GM12891 (cell line): ENCODE results near the gene PIGO.

Experiments
- DNase-seq: peaks from one replicate; pipeline ENCODE4 v3.0.0; 2011; ENCODE audit warnings: low spot score; ENCODE audit not compliant: insufficient read length
- FAIRE-seq: peaks from 2 replicates; lab custom pipeline; 2011; peaks lifted over from hg19 to GRCh38; lab: Jason Lieb, UNC
- PAX5 ChIP-seq: IDR thresholded peaks from 2 replicates; pipeline ENCODE4 v1.6.1; 2011; ENCODE audit warnings: low read length, moderate library complexity, mild to moderate bottlenecking; ENCODE audit not compliant: insufficient read depth, severe bottlenecking
- POLR2A ChIP-seq: IDR thresholded peaks from 2 replicates; pipeline ENCODE4 v1.6.1; 2011; ENCODE audit warnings: low read depth, low read length, control low read depth
- POLR2AphosphoS5 ChIP-seq: IDR thresholded peaks from 2 replicates; pipeline ENCODE4 v1.6.1; 2011; ENCODE audit warnings: low read depth, low read length, control low read depth
- POU2F2 ChIP-seq: IDR thresholded peaks from 2 replicates; pipeline ENCODE4 v1.6.1; 2011; ENCODE audit warnings: low read depth, mild to moderate bottlenecking, control low read depth, low read length, moderate library complexity
- SPI1 ChIP-seq: IDR thresholded peaks from 2 replicates; pipeline ENCODE4 v1.6.1; 2011; ENCODE audit warnings: low read depth, low read length, control low read depth
- TAF1 ChIP-seq: IDR thresholded peaks from 2 replicates; pipeline ENCODE4 v1.6.1; 2011; ENCODE audit warnings: low read depth, low read length, control low read depth

PIGO gene

GRCh38 chr9:35107297-35108290 is 11.2 kb upstream of the PIGO start:
- DNase-seq (no peak), FAIRE-seq (no peak)
- TF ChIP-seq POLR2AphosphoS5 (no peak), TAF1 (no peak), SPI1 (no peak), PAX5 (no peak), POLR2A (no peak), POU2F2 (no peak)

GRCh38 chr9:35106343-35106730 is 9.9 kb upstream of the PIGO start:
- FAIRE-seq = no peak
- DNase-seq = no peak
- no peak for TF ChIP-seq POLR2AphosphoS5
- no peak for TF ChIP-seq POU2F2
- no peak for TF ChIP-seq POLR2A
- no peak for TF ChIP-seq SPI1
- TF ChIP-seq PAX5 = no peak
- TF ChIP-seq TAF1 = no peak

GRCh38 chr9:35105571-35106342 is 9.4 kb upstream of the PIGO start:
- TF ChIP-seq POLR2A = no peak
- no peak for TF ChIP-seq POLR2AphosphoS5
- TF ChIP-seq PAX5 = no peak
- no peak for TF ChIP-seq POU2F2
- no peak for TF ChIP-seq SPI1
- no peak for TF ChIP-seq TAF1
- FAIRE-seq = no peak

GRCh38 chr9:35105126-35105525 is 8.7 kb upstream of the PIGO start:
- FAIRE-seq = no peak
- TF ChIP-seq POU2F2 = no peak
- no peak for TF ChIP-seq POLR2A
- TF ChIP-seq SPI1 = no peak
- no peak for TF ChIP-seq POLR2AphosphoS5
- TF ChIP-seq PAX5 = no peak
- no peak for TF ChIP-seq TAF1
- no peak for DNase-seq

More at GRCh38 chr9:35105571-35106342, 9.4 kb upstream of the PIGO start:
- no peak for DNase-seq

GRCh38 chr9:35104586-35104985 is 8.2 kb upstream of the PIGO start:
- no peak for TF ChIP-seq POLR2AphosphoS5
- no peak for TF ChIP-seq SPI1
- no peak for TF ChIP-seq TAF1
- no peak for TF ChIP-seq PAX5
- no peak for TF ChIP-seq POU2F2
- TF ChIP-seq POLR2A = no peak
- no peak for DNase-seq
- FAIRE-seq = no peak

GRCh38 chr9:35103660-35104191 is 7.3 kb upstream of the PIGO start:
- DNase-seq (no peak), FAIRE-seq (no peak)
- TF ChIP-seq PAX5 = no peak
- TF ChIP-seq SPI1 = no peak
- no peak for TF ChIP-seq POLR2A
- no peak for TF ChIP-seq POLR2AphosphoS5
- no peak for TF ChIP-seq POU2F2
- TF ChIP-seq TAF1 = no peak

GRCh38 chr9:35102769-35103659 is 6.6 kb upstream of the PIGO start, which contains the start of gene STOML2:
Gene STOML2, minus strand, starts transcription at chr9:35103131. Its CDS starts 37 bp downstream, at chr9:35103094.
- TF ChIP-seq POLR2A (peak; percentile 86), SPI1 (peak; percentile 42), POLR2AphosphoS5 (peak; percentile 73; the same call in 1 of the 2 replicates), POU2F2 (peak; percentile 90), PAX5 (peak; percentile 23), TAF1 (peak; percentile 93; the same call in 1 of the 2 replicates)
- FAIRE-seq = peak; percentile 100
- DNase-seq = peak; percentile 96

GRCh38 chr9:35102465-35102768 is 6.0 kb upstream of the PIGO start:
- no peak for DNase-seq
- no peak for TF ChIP-seq POU2F2
- no peak for TF ChIP-seq PAX5
- no peak for TF ChIP-seq POLR2A
- TF ChIP-seq TAF1 = no peak
- no peak for TF ChIP-seq SPI1
- TF ChIP-seq POLR2AphosphoS5 = no peak
- FAIRE-seq = no peak
